COR-L47 (cell line): ENCODE measurements around the gene KRT84.

Source experiments
- DNase-seq: peaks from one replicate; lab custom pipeline; 2025; lab: John Stamatoyannopoulos, UW

The KRT84 gene

GRCh38 chr12:52385226-52385702 lies at the start of gene KRT84:
Gene KRT84, minus strand, starts transcription at chr12:52385652. Its CDS starts 67 bp downstream, at chr12:52385585.
- no peak for DNase-seq

GRCh38 chr12:52434760-52435530 lies 49.5 kb upstream of the KRT84 start:
- DNase-seq = no peak

GRCh38 chr12:52434081-52434733 lies 48.8 kb upstream of the KRT84 start, which contains the start of gene KRT75:
Gene KRT75, minus strand, starts transcription at chr12:52434371. Its CDS starts 67 bp downstream, at chr12:52434304.
- DNase-seq = no peak

GRCh38 chr12:52433501-52434080 lies 48.1 kb upstream of the KRT84 start:
- no peak for DNase-seq

GRCh38 chr12:52432559-52433207 lies 47.2 kb upstream of the KRT84 start:
- no peak for DNase-seq

- DNase-seq = no peak
These were observed 42.7 kb upstream of the KRT84 start for GRCh38 chr12:52428121-52428520.

- DNase-seq = no peak
These were observed 41.6 kb upstream of the KRT84 start for GRCh38 chr12:52427083-52427482.

- DNase-seq = no peak
These were observed 40.6 kb upstream of the KRT84 start for GRCh38 chr12:52426034-52426433.

GRCh38 chr12:52425466-52425865 lies 40.0 kb upstream of the KRT84 start:
- no peak for DNase-seq

GRCh38 chr12:52423661-52424500 lies 38.4 kb upstream of the KRT84 start:
- DNase-seq = peak; percentile 11

- no peak for DNase-seq
These were observed 37.6 kb upstream of the KRT84 start for GRCh38 chr12:52423035-52423434.

GRCh38 chr12:52419656-52420055 lies 34.2 kb upstream of the KRT84 start:
- DNase-seq = no peak

GRCh38 chr12:52418576-52419110 lies 33.2 kb upstream of the KRT84 start:
- no peak for DNase-seq

- DNase-seq = peak; percentile 66
These were observed 32.3 kb upstream of the KRT84 start for GRCh38 chr12:52417740-52418139.

GRCh38 chr12:52416795-52417194 lies 31.3 kb upstream of the KRT84 start:
- DNase-seq = no peak

- DNase-seq = no peak
These were observed 30.7 kb upstream of the KRT84 start for GRCh38 chr12:52415870-52416750.

GRCh38 chr12:52414936-52415335 lies 29.5 kb upstream of the KRT84 start:
- DNase-seq = no peak

- DNase-seq = no peak
These were observed 28.4 kb upstream of the KRT84 start for GRCh38 chr12:52413782-52414345.

GRCh38 chr12:52413202-52413601 lies 27.8 kb upstream of the KRT84 start:
- no peak for DNase-seq

GRCh38 chr12:52411815-52412214 lies 26.4 kb upstream of the KRT84 start:
- no peak for DNase-seq
